ENCODE data around the gene KLHL26. TPM values are rescaled to one million over a fixed set of nuclear protein-coding genes. Genes with fewer than 3 reads are reported as not detected.

Gene KLHL26
- total RNA-seq, 1 experiment from 2014 or later, result 10.7 TPM

GRCh38 chr19:18589380-18590272 lies 47.2 kb upstream of the KLHL26 start:
- Histone ChIP-seq H3K23me2 (ENCODE audit: insufficient read length, low read depth, low read length, poor library complexity, severe bottlenecking) (peaks cover 26% of the 10 kb centered on the region), H2AFZ (ENCODE audit: low read length) (no peak overlapping the region), H3K9ac (ENCODE audit: extremely low read depth, insufficient read length, low read length) (peak overlapping the region; percentile 57), H4K91ac (ENCODE audit: insufficient read length, low read depth, low read length) (no peak overlapping the region), H3K27ac (ENCODE audit: insufficient read length, low read depth, low read length) (peak overlapping the region; percentile 7), H3K9me3 (ENCODE audit: control insufficient read depth, low read depth, low read length) (no peaks in the 10 kb centered on the region), H2BK20ac (ENCODE audit: low read depth, low read length, poor library complexity, severe bottlenecking) (no peak overlapping the region), H2BK12ac (ENCODE audit: insufficient read length, low read depth, low read length) (no peak overlapping the region), H2BK120ac (ENCODE audit: low read depth, low read length, poor library complexity, severe bottlenecking) (no peak overlapping the region), H2AK5ac (ENCODE audit: insufficient read length, low read length) (no peak overlapping the region), H3T11ph (ENCODE audit: low read length) (no peak overlapping the region), H3K4ac (ENCODE audit: low read depth, low read length) (no peak overlapping the region; the same call in 1 of the 2 replicates), H2BK15ac (ENCODE audit: low read depth, low read length) (no peak overlapping the region), H3K14ac (ENCODE audit: insufficient read depth, low read length) (peak overlapping the region; percentile 88), H4K20me1 (ENCODE audit: control insufficient read depth, insufficient read depth, insufficient read length) (no peaks in the 10 kb centered on the region), H4K8ac (replicated peaks; ENCODE audit: insufficient read length, low read depth, low read length) (no peak overlapping the region), H3K27me3 (ENCODE audit: insufficient read depth, low read length) (no peaks in the 10 kb centered on the region), H3K23ac (ENCODE audit: insufficient read length, low read depth, low read length) (no peak overlapping the region), H2BK5ac (ENCODE audit: insufficient read length, low read length) (no peak overlapping the region), H4K5ac (ENCODE audit: insufficient read length, low read depth, low read length) (no peak overlapping the region), H3K56ac (ENCODE audit: insufficient read length, low read depth, low read length) (no peak overlapping the region), H3K18ac (ENCODE audit: insufficient read length, low read depth, low read length) (peak overlapping the region; percentile 85), H3K4me2 (ENCODE audit: insufficient read depth, insufficient read length, low read length) (peak overlapping the region; percentile 69), H3K4me1 (ENCODE audit: insufficient read depth, low read length) (peaks cover 8% of the 10 kb centered on the region; the same call in 1 of the 2 replicates), H3K79me2 (ENCODE audit: insufficient read depth, low read length) (no peaks in the 10 kb centered on the region), H3K79me1 (ENCODE audit: insufficient read depth, low read depth, low read length, poor library complexity, severe bottlenecking) (no peaks in the 10 kb centered on the region)
- Mint-ChIP-seq H3K9me3 (no peaks in the 10 kb centered on the region; a peak in 1 of 5 replicates), H3K36me3 (ENCODE audit: insufficient read depth in 1 of 3, low read depth in 3 of 3) (peaks cover 3 to 16% (median 5%) of the 10 kb centered on the region in 3 experiments; a peak in 6 of 7 replicates), H3K27me3 (ENCODE audit: low read depth) (peaks cover 4% of the 10 kb centered on the region), H3K4me3 (peak overlapping the region; percentile 77 to 91), H3K4me1 (peaks cover 32 to 34% of the 10 kb centered on the region in 2 experiments), H3K27ac (peak overlapping the region; percentile 98 to 99 (median 98))
- peak; percentile 93 for DNase-seq
- no peak for TF ChIP-seq CTCF (conservative IDR thresholded peaks at IDR 0.05)
- WGBS (ENCODE audit: extremely low coverage, insufficient read length, low lambda C conversion rate), result no CpG with 5 or more reads among the region's 52 CpGs

All from H9 (cell line).